Omental fat pad (tissue), 4 donors: ENCODE results near the gene GZF1. TPM values are rescaled to one million over a fixed set of nuclear protein-coding genes. Genes with fewer than 3 reads are reported as not detected.

Experiments used
- ATAC-seq: fragments of 150-250 bp; one replicate; pipeline ENCODE4 v1.9.1; 2016; ENCODE audit warnings: mild to moderate bottlenecking, moderate library complexity; ENCODE audit not compliant: low FRiP score
- DNase-seq: peaks from one replicate; pipeline ENCODE4 v3.0.0-alpha.2; 2019; ENCODE audit warnings: low spot score
- CTCF ChIP-seq, 3 donors: fragments of 450-650 bp; IDR thresholded peaks; one replicate each; pipeline ENCODE4 v1.5.1; 2016 to 2017; ENCODE audit warnings: antibody characterized with exemption in 3 of 3, mild to moderate bottlenecking in 3 of 3, moderate library complexity in 2 of 3
- total RNA-seq, 4 donors: library from RNA; depleted of rRNA; stranded (reverse); fragments of >200 nt; gene quantifications; one replicate each; pipeline ENCODE4 v1.1.0, GENCODE V29; 2016

Gene GZF1
- total RNA-seq, 4 donors from 2014 or later: 12.7 to 29.0 (median 18.8) TPM

GRCh38 chr20:23334111-23334510 is 27.9 kb upstream of the GZF1 start:
- TF ChIP-seq CTCF (IDR thresholded peaks at IDR 0.05): no peak
- ATAC-seq (no peak), DNase-seq (no peak)

- ATAC-seq (no peak), DNase-seq (no peak)
- no peak for TF ChIP-seq CTCF (IDR thresholded peaks at IDR 0.05)
These were observed 26.5 kb upstream of the GZF1 start for GRCh38 chr20:23335521-23335920.

DNA sequence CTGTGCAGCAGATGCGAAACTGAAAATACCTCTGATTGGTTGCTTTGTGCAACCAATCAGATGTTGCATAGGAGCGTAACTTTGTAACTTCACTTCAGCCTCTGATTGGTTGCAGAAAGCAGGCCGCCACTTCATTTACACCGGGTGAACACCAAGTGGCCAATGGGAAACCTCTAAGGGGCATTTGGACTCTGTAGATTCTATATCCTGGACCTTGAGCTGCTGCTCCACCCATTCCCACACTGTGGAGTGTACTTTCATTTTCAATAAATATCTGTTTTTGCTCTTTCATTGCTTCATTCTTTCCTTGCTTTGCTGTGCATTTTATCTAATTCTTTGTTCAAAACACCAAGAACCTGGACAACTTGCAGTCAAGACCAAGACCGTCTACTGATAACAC is 25.5 kb upstream of the GZF1 start:
- ATAC-seq: no peak
- TF ChIP-seq CTCF (IDR thresholded peaks at IDR 0.05): no peak
- no peak for DNase-seq

GRCh38 chr20:23337312-23337711 is 24.7 kb upstream of the GZF1 start:
- no peak for TF ChIP-seq CTCF (IDR thresholded peaks at IDR 0.05)
- ATAC-seq: no peak
- no peak for DNase-seq

GRCh38 chr20:23339986-23340385 is 22.0 kb upstream of the GZF1 start:
- no peak for TF ChIP-seq CTCF (IDR thresholded peaks at IDR 0.05)
- DNase-seq: no peak
- no peak for ATAC-seq

- TF ChIP-seq CTCF (IDR thresholded peaks at IDR 0.05): no peak
- DNase-seq (no peak), ATAC-seq (no peak)
These were observed 21.5 kb upstream of the GZF1 start for GRCh38 chr20:23340524-23340923.

GRCh38 chr20:23341073-23341472 is 20.9 kb upstream of the GZF1 start:
- DNase-seq (no peak), ATAC-seq (no peak)
- TF ChIP-seq CTCF (IDR thresholded peaks at IDR 0.05): no peak
